K562 (cell line): ENCODE results near the gene PRDX2. TPM values are rescaled to one million over a fixed set of nuclear protein-coding genes. Genes with fewer than 3 reads are reported as not detected.
A peak's percentile ranks its signal among the peaks of the same experiment; 100 is the strongest.

Source experiments
- EWSR1 ChIP-seq: fragments of 450-650 bp; IDR thresholded peaks from 2 replicates; pipeline ENCODE4 v1.6.1; 2018; ENCODE audit warnings: borderline replicate concordance, mild to moderate bottlenecking, low read depth, moderate library complexity; ENCODE audit not compliant: partially characterized antibody
- KLF16 ChIP-seq: IDR thresholded peaks from 2 replicates; pipeline ENCODE4 v1.6.1; 2016; ENCODE audit warnings: antibody characterized with exemption
- PHF21A ChIP-seq: fragments of 450-650 bp; IDR thresholded peaks from 2 replicates; pipeline ENCODE4 v1.6.1; 2017; ENCODE audit warnings: low read depth, borderline replicate concordance
- PREB ChIP-seq: sonication (generic); formaldehyde crosslinking; IDR thresholded peaks from 2 replicates; pipeline ENCODE4 v1.8.1; 2023; ENCODE audit warnings: mild to moderate bottlenecking, missing genetic modification reagents
- RAD21 ChIP-seq, 2 experiments: fragments of 250-450 bp in 1 of 2; fragments of 450-650 bp in 1 of 2; sonication (Bioruptor Pico) in 1 of 2; formaldehyde crosslinking in 1 of 2; IDR thresholded peaks in 1 of 2; conservative IDR thresholded peaks in 1 of 2; 2 replicates each; pipeline versions ENCODE4 v1.4.0 to v1.8.0; 2020 to 2022; ENCODE audit warnings: mild to moderate bottlenecking in 2 of 2, moderate library complexity in 1 of 2
- RB1 ChIP-seq: fragments of 450-650 bp; IDR thresholded peaks from 2 replicates; pipeline ENCODE4 v1.6.1; 2017; ENCODE audit warnings: low read depth, mild to moderate bottlenecking
- TEAD1 ChIP-seq, 2 experiments: fragments of 450-650 bp in 1 of 2; sonication (generic) in 1 of 2; formaldehyde crosslinking; IDR thresholded peaks; 2 replicates each; pipeline versions ENCODE4 v1.4.0 to v1.8.0; 2020 to 2022; ENCODE audit warnings: mild to moderate bottlenecking in 2 of 2, missing genetic modification reagents in 1 of 2
- ZFX ChIP-seq: sonication (generic); formaldehyde crosslinking; IDR thresholded peaks from 2 replicates; pipeline ENCODE4 v1.8.0; 2022; ENCODE audit warnings: mild to moderate bottlenecking, missing genetic modification reagents, moderate library complexity
- ZKSCAN8 ChIP-seq: fragments of 200-800 bp; sonication (Bioruptor generic); IDR thresholded peaks from 2 replicates; pipeline ENCODE4 v1.6.1; 2016; ENCODE audit warnings: missing genetic modification characterization, missing compliant biosample characterization
- ZNF134 ChIP-seq: fragments of 250-450 bp; sonication (Bioruptor Pico); conservative IDR thresholded peaks from 2 replicates; pipeline ENCODE4 v1.4.0; 2020
- ZNF592 ChIP-seq: fragments of 450-650 bp; IDR thresholded peaks from 2 replicates; pipeline ENCODE4 v1.6.1; 2017; ENCODE audit warnings: antibody characterized with exemption, mild to moderate bottlenecking
- ZNF75A ChIP-seq: fragments of 450-650 bp; formaldehyde crosslinking; IDR thresholded peaks from 2 replicates; pipeline ENCODE4 v1.4.0; 2020; ENCODE audit warnings: mild to moderate bottlenecking
- polyA plus RNA-seq, 8 experiments: library from polyadenylated mRNA; depleted of rRNA in 4 of 8; stranded (reverse) in 5 of 8; unstranded in 3 of 8; fragments of >200 nt; fragmentation: Nextera tagmentation in 2 of 8; fragmentation: Illumina TruSeq in 1 of 8; extraction: Ambion mirVana in 2 of 8; extraction: Trizol in 1 of 8; gene quantifications; 2 replicates each; pipeline versions ENCODE4 v1.2.1 to v1.2.3, GENCODE V29; 2011 to 2014; ENCODE audit warnings: inconsistent platforms in 1 of 8, missing spikeins in 1 of 8
- total RNA-seq, 7 experiments: library from RNA; depleted of rRNA in 6 of 7; stranded (reverse); fragments of >200 nt in 6 of 7; fragmentation: Illumina TruSeq in 2 of 7; extraction: Trizol in 2 of 7; gene quantifications; 2 replicates each; pipeline versions ENCODE4 v1.2.1 to v1.2.3, GENCODE V29; 2011 to 2021; ENCODE audit warnings: low replicate concordance in 1 of 7
- TF ChIP-seq, protein P1 (sequence below): fragments of 450-650 bp; conservative IDR thresholded peaks from 2 replicates; pipeline ENCODE4 v1.6.1; 2016; ENCODE audit warnings: missing genetic modification characterization, low read depth, mild to moderate bottlenecking, control low read depth, missing compliant biosample characterization
- TF ChIP-seq, protein P2 (sequence below): fragments of 450-650 bp; conservative IDR thresholded peaks from 2 replicates; pipeline ENCODE4 v1.6.1; 2016; ENCODE audit warnings: missing genetic modification characterization, low read depth, mild to moderate bottlenecking, missing compliant biosample characterization, moderate library complexity
- TF ChIP-seq, protein P3 (sequence below), 2 experiments: IDR thresholded peaks; 2 replicates each; pipeline ENCODE4 v1.6.1; 2011; ENCODE audit warnings: borderline replicate concordance in 1 of 2, control low read depth in 1 of 2, low read depth in 1 of 2, low read length in 1 of 2, mild to moderate bottlenecking in 1 of 2, mixed read lengths in 1 of 2, moderate library complexity in 1 of 2; ENCODE audit not compliant: insufficient read depth in 1 of 2, insufficient read length in 1 of 2, poor library complexity in 1 of 2, severe bottlenecking in 1 of 2; ENCODE audit errors: extremely low read depth in 1 of 2

Gene PRDX2
- total and polyA plus RNA-seq, 9 of the 15 experiments (the other 6 are each of a cell fraction or from before 2014, with no cell fraction given): 206 to 1,183 (median 415) TPM

- peak; percentile 93; the same call in 1 of the 2 replicates for TF ChIP-seq PHF21A
- TF ChIP-seq ZNF592: peak; percentile 78
- TF ChIP-seq RB1: peak; percentile 81
- no peak for TF ChIP-seq ZKSCAN8 (CRISPR knock-in tag)
- TF ChIP-seq ZNF75A (CRISPR knock-in tag): 0 out of 2 replicates have a peak, but pooled peaks have one; percentile 25
- 0 out of 2 replicates have a peak, but pooled peaks have one; percentile 47 for TF ChIP-seq ZNF134 (CRISPR knock-in tag)
- no peak for TF ChIP-seq EWSR1
- TF ChIP-seq ZFX (CRISPR knock-in tag): peak; percentile 43; the same call in 1 of the 2 replicates
- TF ChIP-seq, protein P1, sequence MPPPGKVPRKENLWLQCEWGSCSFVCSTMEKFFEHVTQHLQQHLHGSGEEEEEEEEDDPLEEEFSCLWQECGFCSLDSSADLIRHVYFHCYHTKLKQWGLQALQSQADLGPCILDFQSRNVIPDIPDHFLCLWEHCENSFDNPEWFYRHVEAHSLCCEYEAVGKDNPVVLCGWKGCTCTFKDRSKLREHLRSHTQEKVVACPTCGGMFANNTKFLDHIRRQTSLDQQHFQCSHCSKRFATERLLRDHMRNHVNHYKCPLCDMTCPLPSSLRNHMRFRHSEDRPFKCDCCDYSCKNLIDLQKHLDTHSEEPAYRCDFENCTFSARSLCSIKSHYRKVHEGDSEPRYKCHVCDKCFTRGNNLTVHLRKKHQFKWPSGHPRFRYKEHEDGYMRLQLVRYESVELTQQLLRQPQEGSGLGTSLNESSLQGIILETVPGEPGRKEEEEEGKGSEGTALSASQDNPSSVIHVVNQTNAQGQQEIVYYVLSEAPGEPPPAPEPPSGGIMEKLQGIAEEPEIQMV (tag): no peak
- TF ChIP-seq RAD21 (CRISPR knock-in tag; conservative IDR thresholded peaks at IDR 0.05 in 1 of 2, IDR thresholded peaks at IDR 0.05 in 1 of 2): peak; percentile 95 to 98
- TF ChIP-seq PREB (CRISPR knock-in tag): peak; percentile 83; the same call in 1 of the 2 replicates
- no peak; the same call in 1 of the 2 replicates for TF ChIP-seq KLF16
- TF ChIP-seq TEAD1 (CRISPR knock-in tag; IDR thresholded peaks at IDR 0.05): peak; percentile 19 to 76; a peak in 1 of 4 replicates
- TF ChIP-seq, protein P2, sequence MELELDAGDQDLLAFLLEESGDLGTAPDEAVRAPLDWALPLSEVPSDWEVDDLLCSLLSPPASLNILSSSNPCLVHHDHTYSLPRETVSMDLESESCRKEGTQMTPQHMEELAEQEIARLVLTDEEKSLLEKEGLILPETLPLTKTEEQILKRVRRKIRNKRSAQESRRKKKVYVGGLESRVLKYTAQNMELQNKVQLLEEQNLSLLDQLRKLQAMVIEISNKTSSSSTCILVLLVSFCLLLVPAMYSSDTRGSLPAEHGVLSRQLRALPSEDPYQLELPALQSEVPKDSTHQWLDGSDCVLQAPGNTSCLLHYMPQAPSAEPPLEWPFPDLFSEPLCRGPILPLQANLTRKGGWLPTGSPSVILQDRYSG (tag): no peak
- TF ChIP-seq, protein P3, sequence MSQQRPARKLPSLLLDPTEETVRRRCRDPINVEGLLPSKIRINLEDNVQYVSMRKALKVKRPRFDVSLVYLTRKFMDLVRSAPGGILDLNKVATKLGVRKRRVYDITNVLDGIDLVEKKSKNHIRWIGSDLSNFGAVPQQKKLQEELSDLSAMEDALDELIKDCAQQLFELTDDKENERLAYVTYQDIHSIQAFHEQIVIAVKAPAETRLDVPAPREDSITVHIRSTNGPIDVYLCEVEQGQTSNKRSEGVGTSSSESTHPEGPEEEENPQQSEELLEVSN (IDR thresholded peaks at IDR 0.05; ENCODE audit: borderline replicate concordance in 1 of 2, extremely low read depth in 1 of 2, insufficient read depth in 1 of 2, insufficient read length in 1 of 2, low read depth in 1 of 2, low read length in 1 of 2, poor library complexity in 1 of 2, severe bottlenecking in 1 of 2): peak in 1 of 2 experiments; percentile 16
Observed at GRCh38 chr19:12796146-12797071, 5.2 kb downstream of the PRDX2 start (continued).
